ENCODE measurements around the gene SEMA6B.
A peak's percentile ranks its signal among the peaks of the same experiment; 100 is the strongest.
"Not testable (repeated sequence)": the region's sequence is repeated elsewhere in the genome, so short reads cannot be mapped to it uniquely, and the experiment has no call there.

SEMA6B gene

GRCh38 chr19:4541806-4542145 lies 17.7 kb downstream of the SEMA6B start:
- not testable (repeated sequence) for H3K27me3 ChIP-seq (ENCODE audit: control insufficient read depth, insufficient read depth, low read length); H3K36me3 ChIP-seq (ENCODE audit: control insufficient read depth, insufficient read depth, low read length); H3K9ac ChIP-seq (ENCODE audit: low read depth, low read length); H3K4me1 ChIP-seq (ENCODE audit: control insufficient read depth, insufficient read depth, low read length); H3K9me3 ChIP-seq (ENCODE audit: control insufficient read depth, insufficient read depth, low read length); H3K4me3 ChIP-seq (ENCODE audit: low read depth, low read length); H3K27ac ChIP-seq (ENCODE audit: low read depth, low read length)

- H3K4me1 ChIP-seq (ENCODE audit: control insufficient read depth, insufficient read depth, low read length) = 0 out of 2 replicates have a peak, but pooled peaks cover 5% of the 10 kb centered on the region
- no peak overlapping the region for H3K27ac ChIP-seq (ENCODE audit: low read depth, low read length)
- no peaks in the 10 kb centered on the region for H3K36me3 ChIP-seq (ENCODE audit: control insufficient read depth, insufficient read depth, low read length)
- no peaks in the 10 kb centered on the region for H3K9me3 ChIP-seq (ENCODE audit: control insufficient read depth, insufficient read depth, low read length)
- no peak overlapping the region for H3K4me3 ChIP-seq (ENCODE audit: low read depth, low read length)
- 0 out of 2 replicates have a peak, but pooled peaks cover 4% of the 10 kb centered on the region for H3K27me3 ChIP-seq (ENCODE audit: control insufficient read depth, insufficient read depth, low read length)
- H3K9ac ChIP-seq (ENCODE audit: low read depth, low read length) = no peak overlapping the region
Observed at GRCh38 chr19:4541114-4541805, 18.2 kb downstream of the SEMA6B start.

GRCh38 chr19:4539693-4540581 lies 19.5 kb downstream of the SEMA6B start, which contains the start of gene LRG1:
TSS of gene LRG1 (minus strand) at chr19:4540036. CDS start at chr19:4540013, 23 bp downstream.
- Histone ChIP-seq H3K9me3 (ENCODE audit: control insufficient read depth, insufficient read depth, low read length) (no peaks in the 10 kb centered on the region), H3K4me3 (ENCODE audit: low read depth, low read length) (no peak within 1 kb of the TSS), H3K4me1 (ENCODE audit: control insufficient read depth, insufficient read depth, low read length) (0 out of 2 replicates have a peak, but pooled peaks cover 5% of the 10 kb centered on the region), H3K36me3 (ENCODE audit: control insufficient read depth, insufficient read depth, low read length) (no peaks in the 10 kb centered on the region), H3K9ac (ENCODE audit: low read depth, low read length) (no peak within 1 kb of the TSS), H3K27ac (ENCODE audit: low read depth, low read length) (peak within 1 kb of the TSS; percentile 18), H3K27me3 (ENCODE audit: control insufficient read depth, insufficient read depth, low read length) (peaks cover 4% of the 10 kb centered on the region; the same call in 1 of the 2 replicates)

- 0 out of 2 replicates have a peak, but pooled peaks cover 5% of the 10 kb centered on the region for H3K4me1 ChIP-seq (ENCODE audit: control insufficient read depth, insufficient read depth, low read length)
- peaks cover 10% of the 10 kb centered on the region for H3K27me3 ChIP-seq (ENCODE audit: control insufficient read depth, insufficient read depth, low read length)
- no peak overlapping the region for H3K9ac ChIP-seq (ENCODE audit: low read depth, low read length)
- no peaks in the 10 kb centered on the region for H3K9me3 ChIP-seq (ENCODE audit: control insufficient read depth, insufficient read depth, low read length)
- no peaks in the 10 kb centered on the region for H3K36me3 ChIP-seq (ENCODE audit: control insufficient read depth, insufficient read depth, low read length)
- no peak overlapping the region for H3K27ac ChIP-seq (ENCODE audit: low read depth, low read length)
- no peak overlapping the region for H3K4me3 ChIP-seq (ENCODE audit: low read depth, low read length)
Observed at GRCh38 chr19:4539169-4539692, 20.3 kb downstream of the SEMA6B start.

GRCh38 chr19:4538601-4538954 lies 20.9 kb downstream of the SEMA6B start:
- Histone ChIP-seq H3K9ac (ENCODE audit: low read depth, low read length) (no peak overlapping the region), H3K4me1 (ENCODE audit: control insufficient read depth, insufficient read depth, low read length) (0 out of 2 replicates have a peak, but pooled peaks cover 5% of the 10 kb centered on the region), H3K27me3 (ENCODE audit: control insufficient read depth, insufficient read depth, low read length) (peaks cover 15% of the 10 kb centered on the region)

GRCh38 chr19:4537953-4538600 lies 21.4 kb downstream of the SEMA6B start:
- Histone ChIP-seq H3K4me1 (ENCODE audit: control insufficient read depth, insufficient read depth, low read length) (0 out of 2 replicates have a peak, but pooled peaks cover 5% of the 10 kb centered on the region), H3K9me3 (ENCODE audit: control insufficient read depth, insufficient read depth, low read length) (no peaks in the 10 kb centered on the region), H3K9ac (ENCODE audit: low read depth, low read length) (no peak overlapping the region), H3K4me3 (ENCODE audit: low read depth, low read length) (no peak overlapping the region), H3K27me3 (ENCODE audit: control insufficient read depth, insufficient read depth, low read length) (peaks cover 19% of the 10 kb centered on the region), H3K27ac (ENCODE audit: low read depth, low read length) (no peak overlapping the region), H3K36me3 (ENCODE audit: control insufficient read depth, insufficient read depth, low read length) (no peaks in the 10 kb centered on the region)

More at GRCh38 chr19:4538601-4538954, 20.9 kb downstream of the SEMA6B start:
- H3K4me3 ChIP-seq (ENCODE audit: low read depth, low read length) = no peak overlapping the region
- H3K9me3 ChIP-seq (ENCODE audit: control insufficient read depth, insufficient read depth, low read length) = no peaks in the 10 kb centered on the region
- no peaks in the 10 kb centered on the region for H3K36me3 ChIP-seq (ENCODE audit: control insufficient read depth, insufficient read depth, low read length)
- no peak overlapping the region for H3K27ac ChIP-seq (ENCODE audit: low read depth, low read length)

GRCh38 chr19:4536798-4537197 lies 22.7 kb downstream of the SEMA6B start:
- H3K27me3 ChIP-seq (ENCODE audit: control insufficient read depth, insufficient read depth, low read length) = peaks cover 19% of the 10 kb centered on the region
- H3K9me3 ChIP-seq (ENCODE audit: control insufficient read depth, insufficient read depth, low read length) = no peaks in the 10 kb centered on the region
- H3K9ac ChIP-seq (ENCODE audit: low read depth, low read length) = no peak overlapping the region
- H3K4me1 ChIP-seq (ENCODE audit: control insufficient read depth, insufficient read depth, low read length) = 0 out of 2 replicates have a peak, but pooled peaks cover 5% of the 10 kb centered on the region
- H3K4me3 ChIP-seq (ENCODE audit: low read depth, low read length) = no peak overlapping the region
- no peak overlapping the region for H3K27ac ChIP-seq (ENCODE audit: low read depth, low read length)
- no peaks in the 10 kb centered on the region for H3K36me3 ChIP-seq (ENCODE audit: control insufficient read depth, insufficient read depth, low read length)

GRCh38 chr19:4534836-4535658 lies 24.4 kb downstream of the SEMA6B start, which contains the start of gene PLIN5:
TSS of gene PLIN5 (minus strand) at chr19:4535224. CDS start at chr19:4534074, 1,150 bp downstream.
- 0 out of 2 replicates have a peak, but pooled peaks cover 4% of the 10 kb centered on the region for H3K4me1 ChIP-seq (ENCODE audit: control insufficient read depth, insufficient read depth, low read length)
- H3K9me3 ChIP-seq (ENCODE audit: control insufficient read depth, insufficient read depth, low read length) = no peaks in the 10 kb centered on the region
- peaks cover 19% of the 10 kb centered on the region for H3K27me3 ChIP-seq (ENCODE audit: control insufficient read depth, insufficient read depth, low read length)
- H3K27ac ChIP-seq (ENCODE audit: low read depth, low read length) = no peak within 1 kb of the TSS
- no peaks in the 10 kb centered on the region for H3K36me3 ChIP-seq (ENCODE audit: control insufficient read depth, insufficient read depth, low read length)
- H3K4me3 ChIP-seq (ENCODE audit: low read depth, low read length) = peak within 1 kb of the TSS; percentile 56
- H3K9ac ChIP-seq (ENCODE audit: low read depth, low read length) = no peak within 1 kb of the TSS; the same call in 1 of the 2 replicates

GRCh38 chr19:4533835-4534424 lies 25.6 kb downstream of the SEMA6B start:
- no peak overlapping the region for H3K27ac ChIP-seq (ENCODE audit: low read depth, low read length)
- H3K4me3 ChIP-seq (ENCODE audit: low read depth, low read length) = no peak overlapping the region
- no peaks in the 10 kb centered on the region for H3K36me3 ChIP-seq (ENCODE audit: control insufficient read depth, insufficient read depth, low read length)
- no peaks in the 10 kb centered on the region for H3K9me3 ChIP-seq (ENCODE audit: control insufficient read depth, insufficient read depth, low read length)
- H3K9ac ChIP-seq (ENCODE audit: low read depth, low read length) = no peak overlapping the region
- no peaks in the 10 kb centered on the region for H3K4me1 ChIP-seq (ENCODE audit: control insufficient read depth, insufficient read depth, low read length)
- H3K27me3 ChIP-seq (ENCODE audit: control insufficient read depth, insufficient read depth, low read length) = peaks cover 19% of the 10 kb centered on the region

GRCh38 chr19:4533334-4533733 lies 26.1 kb downstream of the SEMA6B start:
- no peaks in the 10 kb centered on the region for H3K36me3 ChIP-seq (ENCODE audit: control insufficient read depth, insufficient read depth, low read length)
- H3K27ac ChIP-seq (ENCODE audit: low read depth, low read length) = no peak overlapping the region
- H3K9ac ChIP-seq (ENCODE audit: low read depth, low read length) = no peak overlapping the region
- H3K27me3 ChIP-seq (ENCODE audit: control insufficient read depth, insufficient read depth, low read length) = peaks cover 19% of the 10 kb centered on the region
- no peaks in the 10 kb centered on the region for H3K4me1 ChIP-seq (ENCODE audit: control insufficient read depth, insufficient read depth, low read length)
- no peak overlapping the region for H3K4me3 ChIP-seq (ENCODE audit: low read depth, low read length)
- no peaks in the 10 kb centered on the region for H3K9me3 ChIP-seq (ENCODE audit: control insufficient read depth, insufficient read depth, low read length)

Measured in HUES48 (cell line).